Loucy (cell line): ENCODE measurements around the gene GADD45B.

Experiments
- H2AFZ ChIP-seq: fragments of 200-600 bp; sonication (generic); 2 replicates; pipeline ENCODE4 v1.6.0; 2016; ENCODE audit warnings: antibody characterized with exemption, mild to moderate bottlenecking, low read length, moderate library complexity
- H3F3A ChIP-seq: fragments of 200-600 bp; 2 replicates; pipeline ENCODE4 v1.6.0; 2016; ENCODE audit warnings: antibody characterized with exemption, low read depth, mild to moderate bottlenecking
- H3K27me3 ChIP-seq: fragments of 200-600 bp; sonication (generic); 2 replicates; pipeline ENCODE4 v1.6.1; 2014; ENCODE audit warnings: low read length, mild to moderate bottlenecking; ENCODE audit not compliant: insufficient read depth, poor library complexity, severe bottlenecking
- H3K36me3 ChIP-seq: fragments of 200-600 bp; sonication (generic); 2 replicates; pipeline ENCODE4 v1.6.1; 2016; ENCODE audit warnings: low read length; ENCODE audit not compliant: insufficient read depth
- H3K4me1 ChIP-seq: fragments of 200-600 bp; sonication (generic); 2 replicates; pipeline ENCODE4 v1.5.1; 2014; ENCODE audit warnings: low read length, mild to moderate bottlenecking; ENCODE audit not compliant: insufficient read depth, poor library complexity, severe bottlenecking
- H3K4me2 ChIP-seq: fragments of 200-600 bp; sonication (generic); 2 replicates; pipeline ENCODE4 v1.6.0; 2014; ENCODE audit warnings: antibody characterized with exemption, low read length, low read depth, mild to moderate bottlenecking; ENCODE audit not compliant: poor library complexity, severe bottlenecking
- H3K4me3 ChIP-seq: fragments of 200-600 bp; sonication (generic); 2 replicates; pipeline ENCODE4 v1.5.1; 2014; ENCODE audit warnings: low read length, mild to moderate bottlenecking, mixed read lengths; ENCODE audit not compliant: poor library complexity, severe bottlenecking
- H3K79me2 ChIP-seq: fragments of 200-600 bp; sonication (generic); 2 replicates; pipeline ENCODE4 v1.6.1; 2014; ENCODE audit warnings: low read length; ENCODE audit not compliant: insufficient read depth
- H3K9ac ChIP-seq: fragments of 200-600 bp; sonication (generic); 2 replicates; pipeline ENCODE4 v1.6.0; 2014; ENCODE audit warnings: mild to moderate bottlenecking, low read depth, low read length, moderate library complexity; ENCODE audit not compliant: poor library complexity, severe bottlenecking
- H3K9me2 ChIP-seq: fragments of 200-600 bp; sonication (generic); replicated peaks from 2 replicates; pipeline ENCODE4 v1.6.1; 2016; ENCODE audit warnings: low read depth, low read length, mixed read lengths
- H3K9me3 ChIP-seq: fragments of 200-600 bp; sonication (generic); 2 replicates; pipeline ENCODE4 v1.6.1; 2014; ENCODE audit warnings: mild to moderate bottlenecking, antibody characterized with exemption, low read length, low read depth; ENCODE audit not compliant: insufficient read depth
- H4K20me1 ChIP-seq: fragments of 200-600 bp; sonication (generic); 2 replicates; pipeline ENCODE4 v1.6.0; 2014; ENCODE audit warnings: antibody characterized with exemption, low read length, mild to moderate bottlenecking; ENCODE audit not compliant: insufficient read depth, poor library complexity, severe bottlenecking
- CTCF ChIP-seq: fragments of 200-600 bp; sonication (generic); conservative IDR thresholded peaks from 2 replicates; pipeline ENCODE4 v1.5.1; 2014; ENCODE audit warnings: mild to moderate bottlenecking, antibody characterized with exemption, low read length
- EZH2phosphoT487 ChIP-seq: fragments of 200-600 bp; IDR thresholded peaks from 2 replicates; pipeline ENCODE4 v1.6.1; 2018; ENCODE audit warnings: antibody characterized with exemption, mild to moderate bottlenecking, moderate library complexity, borderline replicate concordance

The GADD45B gene

DNA sequence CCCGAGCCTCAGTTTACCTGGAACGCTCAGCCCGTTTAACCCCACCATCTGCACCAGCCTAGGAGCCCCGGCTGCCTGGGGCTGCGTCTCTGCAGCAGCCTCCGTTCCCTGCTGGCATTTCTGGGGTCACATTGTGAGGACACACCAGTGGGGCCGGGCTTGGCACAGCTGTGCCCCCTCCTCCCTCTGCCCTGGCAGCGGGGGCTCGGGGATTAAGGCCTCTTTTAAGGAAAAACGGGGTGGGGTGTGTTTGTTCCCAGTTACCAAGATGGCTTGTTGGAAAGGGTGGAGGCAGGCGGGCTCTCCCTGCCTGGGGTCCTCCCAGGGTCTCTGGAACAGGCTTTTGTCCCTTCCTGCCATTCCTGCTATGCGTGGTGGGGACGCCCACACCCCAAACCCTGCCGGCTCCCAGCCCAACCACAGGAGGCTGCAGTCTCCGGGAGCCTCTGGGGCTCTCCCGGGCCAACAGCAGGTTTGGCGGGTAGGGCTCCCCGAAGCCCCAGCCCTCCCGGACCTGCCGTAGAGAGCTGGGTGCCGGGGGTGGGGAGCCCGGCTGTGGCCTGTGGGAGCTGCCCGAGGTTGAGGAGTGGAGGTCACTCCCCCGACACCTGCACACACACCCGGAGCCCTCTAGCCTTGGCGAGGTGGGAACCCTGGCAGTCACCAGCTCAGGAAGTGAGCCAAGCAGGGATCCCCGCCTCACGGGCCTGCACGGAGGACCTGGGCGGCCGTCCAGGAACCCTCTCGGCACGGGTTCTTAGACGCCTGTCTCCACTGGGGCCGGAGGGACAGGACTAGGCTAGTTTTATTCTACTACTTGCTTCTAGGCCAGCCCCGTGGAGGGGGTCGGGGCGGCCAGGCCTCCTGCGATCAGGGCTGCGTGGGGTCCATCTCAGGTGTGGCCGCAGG, 36.9 kb downstream of the GADD45B start:
- H3K27me3 ChIP-seq: no peaks in the 10 kb centered on the region
- H3K36me3 ChIP-seq: no peaks in the 10 kb centered on the region
- H3K79me2 ChIP-seq: no peaks in the 10 kb centered on the region
- no peaks in the 10 kb centered on the region for H3K9me2 ChIP-seq
- no peak overlapping the region for H3K9ac ChIP-seq
- TF ChIP-seq EZH2phosphoT487 (no peak), CTCF (no peak)
- H3K9me3 ChIP-seq: no peaks in the 10 kb centered on the region
- no peak overlapping the region for H3K4me2 ChIP-seq
- H3F3A ChIP-seq: no peaks in the 10 kb centered on the region
- no peaks in the 10 kb centered on the region for H4K20me1 ChIP-seq
- H3K4me1 ChIP-seq: no peaks in the 10 kb centered on the region
- no peak overlapping the region for H3K4me3 ChIP-seq
- H2AFZ ChIP-seq: no peak overlapping the region

- Histone ChIP-seq H3K9ac (no peak overlapping the region), H3K4me3 (no peak overlapping the region), H3K27me3 (no peaks in the 10 kb centered on the region), H4K20me1 (no peaks in the 10 kb centered on the region), H3K36me3 (no peaks in the 10 kb centered on the region), H2AFZ (no peak overlapping the region), H3K4me1 (peaks cover 9% of the 10 kb centered on the region), H3K9me2 (no peaks in the 10 kb centered on the region), H3K79me2 (no peaks in the 10 kb centered on the region), H3K9me3 (no peaks in the 10 kb centered on the region), H3F3A (no peaks in the 10 kb centered on the region), H3K4me2 (no peak overlapping the region)
- TF ChIP-seq EZH2phosphoT487 (no peak), CTCF (no peak)
These were observed 39.1 kb downstream of the GADD45B start for GRCh38 chr19:2514981-2515518.

- Histone ChIP-seq H3F3A (no peaks in the 10 kb centered on the region), H4K20me1 (no peaks in the 10 kb centered on the region), H3K9ac (no peak overlapping the region), H3K9me2 (no peaks in the 10 kb centered on the region), H3K4me3 (no peak overlapping the region), H2AFZ (no peak overlapping the region), H3K4me1 (peaks cover 9% of the 10 kb centered on the region), H3K27me3 (no peaks in the 10 kb centered on the region), H3K9me3 (no peaks in the 10 kb centered on the region), H3K4me2 (no peak overlapping the region), H3K79me2 (no peaks in the 10 kb centered on the region), H3K36me3 (no peaks in the 10 kb centered on the region)
- no peak for TF ChIP-seq EZH2phosphoT487
- no peak for TF ChIP-seq CTCF
These were observed 40.8 kb downstream of the GADD45B start for GRCh38 chr19:2516727-2517126.
